ENCODE results near the gene CHID1.

The CHID1 gene

DNA sequence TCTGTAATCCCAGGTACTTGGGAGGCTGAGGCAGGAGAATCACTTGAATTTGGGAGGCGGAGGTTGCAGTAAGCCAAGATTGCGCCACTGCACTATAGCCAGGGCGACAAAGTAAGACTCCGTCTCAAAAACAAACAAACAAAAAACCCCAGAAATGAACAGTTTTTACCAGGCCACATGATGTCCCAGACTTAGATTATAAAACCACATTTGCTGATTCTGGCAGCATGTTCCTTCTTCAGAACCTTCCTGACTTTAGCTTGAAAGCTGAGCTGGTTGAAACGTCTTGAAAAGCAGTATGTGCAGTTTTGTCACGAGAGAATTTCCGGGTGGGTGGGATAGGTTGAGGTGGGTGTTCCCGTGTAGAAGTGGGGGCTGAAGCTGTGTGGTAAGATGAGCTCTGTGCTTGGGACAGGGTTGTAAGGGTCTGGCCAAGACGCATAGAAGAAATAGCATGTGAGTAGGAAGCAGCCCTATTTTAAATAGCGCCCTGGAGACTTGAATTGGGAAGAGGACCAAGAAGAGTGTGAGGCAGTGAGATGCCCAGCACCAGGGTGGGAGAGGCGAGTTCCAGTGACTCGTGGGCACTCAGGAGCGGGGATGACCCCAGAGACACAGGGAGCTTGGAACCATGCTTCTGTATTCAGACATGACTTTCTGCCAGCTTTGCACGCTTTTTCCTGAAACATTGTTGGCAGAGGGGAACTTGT lies 22.7 kb upstream of the CHID1 start:
- DNase-seq (ENCODE audit: low read depth in 2 of 2, low spot score in 1 of 2), result no peak

DNA sequence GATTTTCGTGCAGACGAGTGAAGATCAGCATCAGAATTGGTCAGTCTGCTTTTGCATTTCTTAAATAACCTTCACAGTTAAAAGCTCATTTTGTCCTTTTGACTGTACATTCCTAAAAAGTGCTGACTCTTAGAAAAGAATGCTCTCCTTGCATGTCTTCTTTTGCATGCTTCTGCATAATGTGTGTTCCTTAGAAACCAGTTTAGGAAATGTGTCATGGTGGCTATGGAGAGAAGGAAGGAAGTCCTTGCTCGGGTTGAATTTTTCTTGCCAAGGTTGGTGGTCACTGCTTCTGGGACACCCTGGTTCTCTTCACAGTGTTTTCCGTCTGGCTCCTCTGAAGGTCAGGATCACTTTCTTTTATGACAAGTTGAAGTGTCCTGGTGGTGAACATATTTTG lies 21.8 kb upstream of the CHID1 start:
- no peak for DNase-seq (ENCODE audit: low read depth in 2 of 2, low spot score in 1 of 2)

DNA sequence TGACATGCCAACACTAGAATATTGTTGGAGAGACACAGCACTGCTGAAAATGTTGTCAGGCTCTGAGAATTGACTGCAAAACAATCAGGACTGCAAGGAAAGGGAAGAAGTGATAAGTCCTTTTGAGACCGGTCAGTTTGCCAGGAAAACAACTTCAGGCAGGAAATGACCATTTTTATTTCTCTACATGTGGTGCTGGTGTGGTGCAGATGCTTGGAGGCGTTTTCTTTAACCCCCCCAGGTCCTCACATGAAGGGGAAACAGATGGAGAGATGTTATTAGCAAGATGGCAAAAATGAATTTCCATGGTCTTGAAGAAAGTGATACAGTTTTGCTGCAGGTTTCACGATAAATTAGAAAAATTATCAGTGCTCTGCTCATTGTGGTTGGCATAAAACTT lies 20.8 kb upstream of the CHID1 start:
- no peak for DNase-seq (ENCODE audit: low read depth in 2 of 2, low spot score in 1 of 2)

DNA sequence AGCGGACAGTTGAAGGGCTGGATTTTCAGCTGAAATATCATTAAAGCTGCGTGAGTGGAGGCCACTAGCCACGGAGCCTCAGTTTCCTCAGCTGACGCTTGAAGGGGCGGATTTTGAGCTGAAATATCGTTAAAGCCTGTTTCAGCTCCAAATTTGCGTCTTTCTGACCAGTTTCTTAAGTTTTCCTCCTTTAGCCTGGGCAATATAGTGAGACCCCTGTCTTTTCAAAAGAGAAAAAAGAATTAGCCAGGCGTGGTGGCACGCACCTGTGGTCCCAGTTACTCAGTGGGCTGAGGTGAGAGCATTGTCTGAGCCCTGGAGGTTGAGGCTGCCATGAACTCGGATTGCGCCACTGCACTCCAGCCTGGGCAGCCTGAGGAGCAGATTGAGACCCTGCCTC lies 18.8 kb upstream of the CHID1 start:
- DNase-seq (ENCODE audit: low read depth in 2 of 2, low spot score in 1 of 2), result no peak

DNA sequence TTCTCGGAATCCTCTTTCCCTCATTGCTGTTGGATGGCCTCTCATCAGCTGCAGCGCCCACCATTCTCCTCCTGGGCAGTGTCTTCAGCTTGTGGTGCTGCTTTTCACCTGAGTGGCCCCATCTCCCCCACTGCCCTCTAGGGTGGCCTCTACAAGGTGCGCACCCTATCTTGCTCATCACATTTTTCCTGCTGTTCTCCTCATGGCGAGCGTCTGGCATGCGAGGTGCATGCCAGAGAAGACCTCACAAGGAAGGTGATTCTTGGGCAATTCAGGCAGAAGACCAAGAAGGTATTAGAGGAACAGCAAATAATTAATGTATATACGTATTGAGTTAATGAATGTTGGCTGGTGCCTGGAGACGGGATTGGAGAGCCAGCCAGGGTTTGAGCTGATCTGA lies 18.2 kb upstream of the CHID1 start:
- DNase-seq (ENCODE audit: low read depth in 2 of 2, low spot score in 1 of 2), result no peak

DNA sequence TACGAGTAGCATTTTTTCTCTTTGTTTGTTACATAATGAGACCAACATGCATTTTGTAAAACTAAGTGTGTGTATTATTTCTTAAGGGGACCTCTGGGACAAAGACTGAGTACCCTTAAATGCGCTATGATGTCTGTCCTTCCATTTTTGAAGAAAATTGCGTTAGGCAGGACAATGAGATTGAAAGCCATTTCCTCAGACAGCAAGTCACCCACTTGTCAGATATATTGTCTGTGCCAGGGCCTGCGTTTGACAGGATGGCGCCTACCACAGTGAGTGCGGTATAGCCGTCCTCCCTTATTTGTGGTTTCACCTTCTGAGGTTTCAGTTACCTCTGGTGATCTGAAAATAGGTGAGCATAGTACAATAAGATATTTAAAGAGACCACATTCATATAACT lies 17.3 kb upstream of the CHID1 start:
- no peak for DNase-seq (ENCODE audit: low read depth in 2 of 2, low spot score in 1 of 2)

DNA sequence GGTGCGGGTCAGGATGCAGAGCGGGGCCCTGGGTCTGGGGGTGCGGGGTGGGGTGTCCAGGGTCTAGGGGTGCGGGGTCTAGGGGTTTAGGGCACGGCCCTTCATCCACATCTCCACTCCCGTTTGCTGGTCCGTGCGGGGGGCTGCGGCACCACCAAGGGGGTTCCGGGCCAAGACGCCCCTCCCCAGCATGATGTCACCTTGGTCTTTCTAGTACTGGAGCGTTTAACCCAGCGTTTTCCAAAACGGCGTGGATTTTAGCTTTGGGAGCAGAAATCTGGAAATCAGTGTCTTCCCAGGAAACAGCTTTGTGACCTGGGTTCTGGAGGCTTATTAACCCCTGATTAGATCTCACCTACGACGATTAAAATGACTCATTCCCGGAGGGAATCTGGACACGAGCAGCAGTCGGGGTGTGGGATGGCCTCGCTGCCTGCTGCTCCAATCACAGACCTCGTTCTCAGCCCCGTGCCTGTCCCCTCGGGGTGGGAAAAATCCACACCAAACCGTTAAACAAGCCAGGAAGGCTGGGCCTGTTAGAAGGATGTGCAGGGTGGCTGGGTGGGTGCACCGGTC lies 15.8 kb upstream of the CHID1 start:
- DNase-seq (ENCODE audit: low read depth in 2 of 2, low spot score in 1 of 2), result no peak

DNA sequence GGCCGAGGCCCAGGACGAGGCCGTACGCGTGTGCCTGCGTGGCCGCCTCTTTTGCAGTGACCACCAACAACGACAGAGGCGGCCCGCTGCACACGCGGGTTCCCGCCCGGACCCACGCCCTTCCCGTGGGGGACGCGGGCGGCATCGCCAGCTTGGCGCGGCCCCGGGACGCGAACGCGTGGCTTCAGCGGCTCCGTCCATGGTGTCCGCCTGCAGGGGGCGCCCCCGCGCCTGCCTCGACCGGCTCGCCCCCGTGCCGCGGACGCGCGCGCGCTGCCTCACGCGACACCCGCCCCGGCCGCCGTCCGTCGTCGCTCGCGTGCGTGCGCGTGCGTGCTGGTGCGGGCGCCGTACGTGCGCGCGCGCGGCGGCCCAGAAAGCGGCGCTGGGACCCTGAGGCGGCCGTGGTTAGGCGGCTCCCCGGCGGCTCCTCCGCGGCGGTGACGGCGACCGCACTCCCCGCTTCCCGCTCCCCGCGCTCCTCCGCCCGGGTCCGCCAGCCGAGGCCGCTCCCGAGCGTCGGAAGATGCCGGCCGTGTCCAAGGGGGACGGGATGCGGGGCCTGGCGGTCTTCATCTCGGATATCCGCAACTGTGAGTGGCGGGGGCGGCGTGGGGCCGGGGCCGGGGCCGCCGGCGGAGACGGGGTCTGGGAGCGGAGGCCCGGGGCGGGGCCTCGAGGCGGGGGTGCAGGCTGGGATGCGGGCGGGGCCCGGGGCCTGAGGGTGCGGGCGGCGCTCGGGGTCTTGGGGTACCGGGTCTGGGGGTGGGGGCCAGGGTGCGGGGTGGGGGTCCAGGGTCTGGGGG lies 15.1 kb upstream of the CHID1 start, which contains the start of gene AP2A2:
AP2A2 (plus strand) TSS at position 375 of the 806 bp plus-strand sequence; CDS start at position 527, 152 bp downstream.
- peak; percentile 78 to 79 for DNase-seq (ENCODE audit: low read depth in 2 of 2, low spot score in 1 of 2)

DNA sequence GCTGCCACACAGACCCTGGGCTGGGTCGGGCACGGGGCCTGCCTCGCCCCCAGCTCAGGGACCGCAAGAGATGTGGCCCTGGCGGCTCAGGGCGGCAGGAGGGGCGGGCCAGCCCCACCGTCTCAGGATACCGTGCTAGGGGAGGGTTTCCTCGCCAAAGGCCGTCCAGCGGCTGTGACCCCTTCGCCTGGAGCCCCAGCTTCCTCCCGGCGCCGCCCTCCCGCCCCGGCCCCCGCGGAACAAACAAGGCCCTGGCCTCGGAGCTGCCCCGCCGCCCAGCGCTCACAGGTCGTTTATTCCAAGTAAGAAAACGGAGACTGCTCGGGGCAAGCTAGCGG lies 14.5 kb upstream of the CHID1 start:
- DNase-seq (ENCODE audit: low read depth in 2 of 2, low spot score in 1 of 2), result no peak

DNA sequence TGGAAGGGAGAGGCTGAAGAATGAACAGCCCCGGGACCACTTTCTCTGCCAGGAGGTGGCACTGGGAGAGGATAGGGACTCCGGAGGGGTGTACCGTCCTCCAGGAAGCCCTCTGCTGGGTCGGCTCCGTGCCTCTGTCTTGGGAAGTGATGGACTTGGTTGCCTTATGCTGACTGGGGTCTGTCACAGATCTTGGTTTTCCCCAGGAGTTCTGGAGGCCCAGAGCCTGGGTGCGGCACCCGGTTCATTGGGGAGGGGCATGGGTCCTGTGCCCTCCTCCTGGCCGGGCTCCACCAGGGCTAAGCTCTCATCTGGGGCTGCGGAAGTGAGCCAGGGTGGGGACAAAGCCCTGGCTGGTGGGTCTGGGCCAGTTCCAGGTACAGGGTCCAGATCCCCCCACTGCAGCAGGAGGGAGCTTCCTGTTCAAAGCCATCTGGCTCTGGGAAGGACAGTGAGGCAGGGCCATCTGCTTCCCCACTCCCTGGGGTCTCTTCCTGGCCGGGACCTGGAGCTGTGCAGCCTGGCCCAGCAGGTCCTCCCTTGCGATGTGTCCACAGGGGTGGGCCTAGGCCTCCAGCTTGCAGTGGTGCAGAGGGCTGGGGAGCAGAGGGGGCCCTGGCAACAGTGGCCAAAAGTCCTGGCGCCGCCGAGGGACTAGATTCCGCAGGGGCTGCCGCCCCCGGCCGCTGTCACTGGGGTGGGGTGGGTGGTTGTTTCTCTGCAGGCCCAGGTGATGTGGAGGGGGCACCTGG lies 14.0 kb upstream of the CHID1 start:
- DNase-seq (ENCODE audit: low read depth in 2 of 2, low spot score in 1 of 2), result no peak

DNA sequence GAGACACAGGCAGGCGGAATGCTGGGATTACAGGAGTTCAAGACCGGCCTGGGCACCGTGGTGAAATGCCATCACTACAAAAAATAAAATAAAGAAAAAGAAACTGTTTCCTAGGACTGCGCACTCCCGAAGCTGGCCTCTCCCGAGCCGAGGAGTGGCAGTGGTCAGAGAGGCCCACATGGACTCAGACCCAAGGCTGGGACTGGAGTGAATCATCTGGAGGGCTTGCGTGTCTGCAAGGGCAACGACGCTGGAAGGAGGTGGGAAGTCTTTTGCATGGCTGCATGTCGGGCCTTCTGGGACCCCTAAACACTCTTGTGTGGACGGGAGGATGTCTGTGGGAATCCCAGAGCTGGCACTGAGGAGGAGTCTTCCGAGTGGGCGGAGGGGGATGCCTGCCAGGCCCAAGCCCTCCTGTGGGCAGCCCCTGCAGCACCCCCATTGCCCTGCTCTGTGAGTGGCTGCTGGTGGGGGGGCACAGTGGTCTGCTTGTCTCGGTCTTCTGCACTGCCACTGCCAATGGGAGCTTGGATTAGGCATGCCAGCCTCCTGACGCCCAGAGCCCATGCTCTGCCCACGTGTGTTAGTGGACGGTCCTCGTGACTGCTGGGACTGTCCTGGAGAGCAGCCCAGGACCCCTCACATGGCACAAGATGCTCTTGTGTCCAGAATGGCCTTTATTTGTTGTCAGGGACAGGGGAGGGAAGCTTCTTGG lies 13.2 kb upstream of the CHID1 start:
- no peak for DNase-seq (ENCODE audit: low read depth in 2 of 2, low spot score in 1 of 2)

DNA sequence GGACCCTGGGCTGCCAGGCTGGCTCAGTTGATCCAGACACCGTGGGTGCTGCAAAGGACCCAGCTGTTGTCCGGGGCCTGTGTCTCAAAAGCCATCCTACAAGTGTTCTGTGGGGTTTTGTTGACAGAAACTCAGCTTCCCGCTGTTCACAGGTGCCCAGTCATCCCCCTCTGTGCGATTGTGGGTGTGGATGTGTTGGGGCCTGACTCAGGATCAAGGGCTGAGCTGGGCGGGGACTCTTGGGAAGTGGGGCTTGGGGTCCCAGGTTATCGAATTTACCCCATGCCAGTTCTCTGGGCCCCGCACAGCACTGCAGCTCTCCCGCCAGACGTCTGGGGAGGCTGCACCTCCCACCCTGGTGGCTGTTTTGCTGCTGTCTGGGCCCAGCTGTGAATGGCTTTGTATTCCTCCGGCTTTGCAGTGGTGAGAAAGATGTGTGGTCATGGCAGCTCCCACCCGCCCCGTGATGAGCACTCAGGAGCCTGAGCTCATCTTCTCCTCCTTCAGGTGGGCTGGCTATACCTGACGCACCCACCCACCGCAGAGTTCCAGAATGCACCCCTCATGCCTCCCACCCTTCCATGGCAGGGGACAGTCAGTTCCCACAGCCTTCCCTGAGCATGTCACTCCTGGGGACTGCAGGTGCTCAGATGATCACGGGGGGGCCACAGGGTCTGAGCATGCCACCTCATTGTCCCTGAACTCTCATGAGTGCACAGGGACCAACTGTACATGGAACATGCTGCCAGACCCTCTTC lies 11.5 kb upstream of the CHID1 start:
- no peak for DNase-seq (ENCODE audit: low read depth in 2 of 2, low spot score in 1 of 2)

DNA sequence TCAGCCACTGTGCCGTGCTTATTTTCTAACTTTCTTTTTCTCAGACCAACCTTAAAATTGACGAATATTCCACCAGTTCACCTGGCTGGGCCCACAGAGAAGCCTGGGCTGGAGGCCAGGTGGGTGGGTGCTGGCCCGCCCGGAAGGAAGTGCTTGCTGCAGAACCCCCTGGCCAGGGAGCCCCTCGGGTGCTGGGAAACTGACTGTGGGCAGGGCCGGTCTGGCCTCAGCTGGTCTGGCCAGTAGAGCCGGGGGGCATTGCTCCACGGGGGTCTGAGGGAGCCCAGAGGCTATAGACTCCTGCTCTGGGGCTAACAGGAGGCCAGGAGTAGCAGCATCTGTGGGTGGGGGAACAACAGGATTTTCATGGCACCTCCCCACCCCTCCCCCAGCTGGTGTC lies 6.8 kb upstream of the CHID1 start:
- no peak for DNase-seq (ENCODE audit: low read depth in 2 of 2, low spot score in 1 of 2)

DNA sequence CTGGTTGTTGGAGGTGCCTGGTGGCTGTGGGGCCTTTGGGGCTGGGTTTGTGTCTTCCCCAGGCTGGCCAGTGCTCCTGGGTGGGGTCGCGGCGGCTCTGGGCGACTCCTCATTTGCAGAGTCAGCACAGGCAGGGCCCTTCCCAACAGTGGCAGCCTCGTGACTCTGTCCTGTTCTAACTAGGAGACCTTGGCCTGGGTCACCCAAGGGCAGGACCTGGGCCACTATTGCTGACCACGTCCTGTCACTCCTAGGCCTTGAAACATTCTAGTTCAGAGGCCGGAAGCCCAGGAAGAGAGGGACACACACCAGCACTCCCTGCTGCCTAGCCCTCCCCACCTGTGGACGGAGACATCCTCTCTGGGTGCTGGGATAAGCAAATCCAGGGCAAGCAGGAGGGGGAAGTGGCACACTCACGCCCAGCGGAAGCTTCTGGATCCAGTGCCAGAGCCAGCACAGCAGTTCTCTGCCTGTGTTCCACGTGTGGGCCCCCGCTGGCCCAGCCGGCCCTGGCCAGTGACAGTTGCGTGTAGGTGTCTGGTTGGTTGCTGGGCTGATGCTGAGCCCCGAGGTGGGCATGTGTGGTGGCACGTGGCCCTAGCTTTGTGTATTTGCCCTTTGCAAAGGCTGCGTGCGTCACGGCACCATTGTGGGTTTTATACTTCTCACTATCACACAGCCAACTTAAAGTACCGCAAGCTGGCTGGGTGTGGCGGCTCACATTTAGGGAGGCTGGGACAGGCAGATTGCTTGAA lies 4.3 kb upstream of the CHID1 start:
- DNase-seq (ENCODE audit: low read depth in 2 of 2, low spot score in 1 of 2), result no peak

DNA sequence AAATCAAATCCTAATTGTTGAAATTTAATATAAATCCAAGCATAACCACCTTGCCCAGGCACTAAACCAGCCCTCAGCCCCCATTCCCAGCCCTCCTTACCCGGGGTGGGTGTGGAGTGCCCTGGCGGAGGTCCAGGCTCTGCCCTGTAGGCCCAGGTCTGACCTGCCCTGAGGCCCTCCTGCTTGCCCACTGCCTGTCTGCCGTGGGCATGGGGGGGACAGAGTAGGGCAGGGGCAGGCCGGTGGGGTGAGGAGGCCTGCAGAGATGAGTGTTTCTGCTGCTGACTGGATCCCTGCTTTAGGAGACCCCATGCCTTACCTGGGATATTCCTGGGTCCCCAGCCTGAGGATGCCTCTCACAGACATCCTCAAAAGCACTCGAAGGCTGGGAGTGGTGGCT lies 3.6 kb upstream of the CHID1 start:
- DNase-seq (ENCODE audit: low read depth in 2 of 2, low spot score in 1 of 2), result no peak

DNA sequence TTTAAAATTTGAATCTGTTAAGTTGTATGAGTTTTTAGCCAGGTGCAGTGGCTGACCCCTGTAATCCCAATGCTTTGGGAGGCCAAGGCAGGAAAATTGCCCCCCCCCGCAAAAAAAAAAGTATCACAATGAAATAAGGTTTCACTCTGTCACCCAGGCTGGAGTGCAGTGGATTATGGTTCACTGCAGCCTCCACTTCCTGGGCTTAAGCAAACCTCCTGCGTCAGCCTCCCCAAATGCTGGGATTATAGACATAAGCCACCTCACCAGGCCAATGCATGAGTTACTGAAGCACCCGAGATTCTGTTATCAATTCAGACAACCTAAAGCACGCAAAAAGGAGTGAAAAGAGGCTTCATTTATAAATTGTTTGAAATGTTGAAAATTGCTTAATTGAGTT lies 2.4 kb upstream of the CHID1 start:
- DNase-seq (ENCODE audit: low read depth in 2 of 2, low spot score in 1 of 2), result no peak

DNA sequence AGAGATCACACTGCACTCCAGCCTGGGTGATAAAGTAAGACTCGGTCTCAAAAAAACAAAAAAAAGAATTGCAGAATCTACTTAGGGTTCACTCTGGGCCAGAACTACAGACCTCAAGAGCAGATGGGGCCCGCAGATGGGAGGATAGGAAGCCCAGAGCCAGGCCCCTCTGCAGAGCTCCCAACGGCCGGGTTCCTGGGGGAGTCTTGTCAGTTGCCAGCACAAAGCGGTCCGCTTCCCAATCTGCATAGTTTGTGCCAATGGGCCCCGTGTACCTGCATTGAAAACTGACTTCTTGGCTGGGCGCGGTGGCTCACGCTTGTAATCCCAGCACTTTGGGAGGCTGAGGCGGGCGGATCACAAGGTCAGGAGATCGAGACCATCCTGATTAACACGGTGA lies 1.7 kb upstream of the CHID1 start:
- no peak for DNase-seq (ENCODE audit: low read depth in 2 of 2, low spot score in 1 of 2)

DNA sequence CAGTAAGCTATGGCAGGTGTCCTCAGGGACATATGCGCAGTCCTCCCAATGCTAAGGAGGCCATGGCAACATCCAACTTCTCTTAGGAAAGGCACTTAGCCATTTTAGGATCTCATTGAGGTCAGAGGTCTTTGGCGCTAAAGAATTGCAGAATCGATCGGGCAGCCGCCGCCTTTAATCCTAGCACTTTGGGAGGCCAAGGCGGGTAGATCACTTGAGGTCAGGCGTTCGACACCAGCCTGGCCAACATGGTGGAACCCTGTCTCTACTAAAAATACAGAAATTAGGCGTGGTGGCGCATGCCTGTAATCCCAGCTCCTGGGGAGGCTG lies 1.2 kb upstream of the CHID1 start:
- no peak for DNase-seq (ENCODE audit: low read depth in 2 of 2, low spot score in 1 of 2)

DNA sequence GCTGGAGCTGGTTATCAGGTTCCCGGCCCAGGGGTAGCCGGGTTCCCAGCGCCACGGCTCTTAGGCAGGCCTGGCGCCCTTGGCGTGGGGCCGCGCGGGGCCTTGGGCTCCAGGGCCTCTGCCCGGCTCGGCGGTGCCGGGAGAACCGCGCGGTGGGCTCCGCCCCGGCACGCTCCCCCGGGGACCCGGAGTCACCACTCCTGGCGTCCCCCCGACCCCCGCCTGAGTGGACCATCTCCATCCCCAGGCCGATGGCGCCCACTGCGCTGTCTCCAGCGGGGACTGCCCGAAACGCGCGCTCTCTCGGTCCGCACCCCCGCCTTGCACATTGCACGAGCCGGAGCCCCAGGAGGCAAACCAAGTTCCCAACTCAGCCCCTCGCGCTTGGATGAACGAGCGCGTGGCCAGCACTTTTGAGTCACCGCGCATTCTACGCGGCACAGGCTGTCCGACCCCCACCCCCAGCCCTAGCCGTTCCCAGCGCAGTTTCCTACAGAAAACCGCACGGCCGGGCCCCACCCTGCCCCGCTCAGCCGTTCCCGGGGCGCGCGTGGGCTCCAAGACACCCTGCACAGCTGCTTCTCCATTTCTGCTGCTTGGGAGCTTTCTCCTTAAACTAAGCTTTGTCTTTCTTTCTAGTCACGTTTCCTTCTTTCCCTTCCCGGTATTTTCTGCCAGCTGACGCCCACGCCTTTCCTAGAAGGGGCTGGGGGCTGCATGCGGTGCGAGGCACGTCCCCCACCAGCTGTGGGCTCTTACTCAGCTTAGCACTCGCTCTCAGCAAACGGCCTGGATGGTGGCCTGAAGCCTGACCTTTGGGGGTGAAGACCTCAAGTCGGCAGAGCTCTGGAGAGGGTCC lies 650 bp upstream of the CHID1 start:
- no peak for DNase-seq (ENCODE audit: low read depth in 2 of 2, low spot score in 1 of 2)
